ENCODE data around the gene ACOT9. TPM values are rescaled to one million over a fixed set of nuclear protein-coding genes. Genes with fewer than 3 reads are reported as not detected.

Gene ACOT9
- 32.4 and 52.7 TPM in 2 replicates for total RNA-seq (ENCODE audit: low replicate concordance)

GRCh38 chrX:23742697-23743622 lies at the start of gene ACOT9:
TSS of gene ACOT9 (minus strand) at chrX:23743276. CDS start at chrX:23743144, 132 bp downstream.
- no peaks in the 10 kb centered on the region for H3K9me3 ChIP-seq (ENCODE audit: low read depth)
- Mint-ChIP-seq H3K27ac (peak within 1 kb of the TSS; percentile 37), H3K9me3 (no peaks in the 10 kb centered on the region), H3K4me1 (peaks cover 6% of the 10 kb centered on the region), H3K27me3 (ENCODE audit: insufficient read depth, low read depth) (peaks cover 2% of the 10 kb centered on the region), H3K36me3 (no peaks in the 10 kb centered on the region), H3K4me3 (peak within 1 kb of the TSS; percentile 87)
- H3K4me1 ChIP-seq, result no peaks in the 10 kb centered on the region
- DNase-seq (ENCODE audit: low spot score), result peak; percentile 92
- H3F3A ChIP-seq (ENCODE audit: low read depth), result peaks cover 10% of the 10 kb centered on the region
- H3K27ac ChIP-seq, result no peak within 1 kb of the TSS
- peak within 1 kb of the TSS; percentile 55 for H2AFZ ChIP-seq (replicated peaks)
- peak within 1 kb of the TSS; percentile 79 for H3K4me2 ChIP-seq
- no peaks in the 10 kb centered on the region for H4K20me1 ChIP-seq (ENCODE audit: low read depth)
- H3K36me3 ChIP-seq, result no peaks in the 10 kb centered on the region
- TF ChIP-seq EZH2 (IDR thresholded peaks at IDR 0.05) (no peak), EZH2phosphoT487 (IDR thresholded peaks at IDR 0.05) (no peak)
- peaks cover 22% of the 10 kb centered on the region for H3K79me2 ChIP-seq (ENCODE audit: low read depth)
- no peaks in the 10 kb centered on the region for H3K27me3 ChIP-seq
- peak within 1 kb of the TSS; percentile 55 for H3K4me3 ChIP-seq
- no peak within 1 kb of the TSS for H3K9ac ChIP-seq

GRCh38 chrX:23790155-23790497 lies 47.0 kb upstream of the ACOT9 start:
- Histone ChIP-seq H3K79me2 (ENCODE audit: low read depth) (no peaks in the 10 kb centered on the region), H3K4me2 (no peak overlapping the region), H3K4me3 (no peak overlapping the region), H3F3A (ENCODE audit: low read depth) (peaks cover 23% of the 10 kb centered on the region), H4K20me1 (ENCODE audit: low read depth) (no peaks in the 10 kb centered on the region), H3K36me3 (no peaks in the 10 kb centered on the region), H3K9ac (no peak overlapping the region), H3K9me3 (ENCODE audit: low read depth) (no peaks in the 10 kb centered on the region), H3K27ac (no peak overlapping the region), H3K27me3 (no peaks in the 10 kb centered on the region), H3K4me1 (peaks cover 23% of the 10 kb centered on the region), H2AFZ (replicated peaks) (peak overlapping the region; percentile 63)
- Mint-ChIP-seq H3K36me3 (peaks cover 11% of the 10 kb centered on the region), H3K27me3 (ENCODE audit: insufficient read depth, low read depth) (no peaks in the 10 kb centered on the region), H3K4me3 (no peak overlapping the region), H3K27ac (peak overlapping the region; percentile 70), H3K4me1 (peaks cover 40% of the 10 kb centered on the region), H3K9me3 (no peaks in the 10 kb centered on the region)
- DNase-seq (ENCODE audit: low spot score), result no peak
- no peak for TF ChIP-seq EZH2phosphoT487 (IDR thresholded peaks at IDR 0.05)
- no peak for TF ChIP-seq EZH2 (IDR thresholded peaks at IDR 0.05)
- TF ChIP-seq CTCF (IDR thresholded peaks at IDR 0.05), result no peak

- H3K4me2 ChIP-seq, result no peak overlapping the region
- no peak for DNase-seq (ENCODE audit: low spot score)
- Mint-ChIP-seq H3K36me3 (peaks cover 15% of the 10 kb centered on the region), H3K9me3 (no peaks in the 10 kb centered on the region), H3K4me1 (peaks cover 40% of the 10 kb centered on the region), H3K4me3 (no peak overlapping the region), H3K27me3 (ENCODE audit: insufficient read depth, low read depth) (peaks cover under 1% of the 10 kb centered on the region), H3K27ac (peak overlapping the region; percentile 70)
- H3F3A ChIP-seq (ENCODE audit: low read depth), result peaks cover 17% of the 10 kb centered on the region
- no peaks in the 10 kb centered on the region for H3K9me3 ChIP-seq (ENCODE audit: low read depth)
- no peaks in the 10 kb centered on the region for H4K20me1 ChIP-seq (ENCODE audit: low read depth)
- H3K4me1 ChIP-seq, result peaks cover 18% of the 10 kb centered on the region
- no peaks in the 10 kb centered on the region for H3K36me3 ChIP-seq
- H3K4me3 ChIP-seq, result no peak overlapping the region
- no peak overlapping the region for H3K27ac ChIP-seq
- no peak for TF ChIP-seq EZH2 (IDR thresholded peaks at IDR 0.05)
- no peak for TF ChIP-seq CTCF (IDR thresholded peaks at IDR 0.05)
- no peak for TF ChIP-seq EZH2phosphoT487 (IDR thresholded peaks at IDR 0.05)
- H3K9ac ChIP-seq, result no peak overlapping the region
- no peaks in the 10 kb centered on the region for H3K79me2 ChIP-seq (ENCODE audit: low read depth)
- H3K27me3 ChIP-seq, result no peaks in the 10 kb centered on the region
- H2AFZ ChIP-seq (replicated peaks), result peak overlapping the region; percentile 63
Observed at GRCh38 chrX:23789386-23790154, 46.5 kb upstream of the ACOT9 start.
